PC-3 (cell line): ENCODE data around the gene EIF4E1B. TPM values are rescaled to one million over a fixed set of nuclear protein-coding genes. Genes with fewer than 3 reads are reported as not detected.

ENCODE experiments used
- ATAC-seq: fragments of 200-7000 bp; cut with Tn5 transposase; 2 replicates; pipeline ENCODE4 v1.9.1; 2020; ENCODE audit warnings: mild to moderate bottlenecking, moderate library complexity
- BruUV-seq: library from RNA; stranded (reverse); fragments of 400-500 nt; replicated peaks from 2 replicates; lab custom pipeline; 2021; lab: Mats Ljungman, UMichigan
- CTCF ChIA-PET: fragments of 300-600 bp; sonication (Branson Sonifier 250); formaldehyde crosslinking; loops from one replicate; lab custom pipeline; 2022; ENCODE audit warnings: antibody characterized with exemption; lab: Charles Lee
- POLR2A ChIA-PET: fragments of 300-600 bp; sonication (Branson Sonifier 250); formaldehyde crosslinking; loops from one replicate; lab custom pipeline; 2022; ENCODE audit warnings: antibody characterized with exemption; ENCODE audit not compliant: unreplicated experiment; lab: Charles Lee
- DNase-seq: peaks from one replicate; pipeline ENCODE4 v3.0.0-alpha.2; 2015
- H2AFZ ChIP-seq: fragments of 300-600 bp; sonication (generic); 2 replicates; pipeline ENCODE4 v1.6.0; 2016; ENCODE audit warnings: antibody characterized with exemption, low read length
- H3F3A ChIP-seq: fragments of 300-600 bp; sonication (generic); one replicate; pipeline ENCODE4 v1.6.0; 2017; ENCODE audit warnings: antibody characterized with exemption, low read length, control low read depth, mild to moderate bottlenecking; ENCODE audit not compliant: unreplicated experiment
- H3K27ac ChIP-seq: fragments of 300-600 bp; sonication (generic); 2 replicates; pipeline ENCODE4 v1.5.1; 2016; ENCODE audit warnings: mild to moderate bottlenecking, low read length
- H3K27me3 ChIP-seq: fragments of 300-600 bp; sonication (generic); 2 replicates; pipeline ENCODE4 v1.6.1; 2016; ENCODE audit warnings: low read length, mixed read lengths
- H3K36me3 ChIP-seq: fragments of 300-600 bp; sonication (generic); 2 replicates; pipeline ENCODE4 v1.6.1; 2016; ENCODE audit warnings: low read depth, mixed run types, low read length, mixed read lengths
- H3K4me1 ChIP-seq: fragments of 300-600 bp; sonication (generic); 2 replicates; pipeline ENCODE4 v1.5.1; 2016; ENCODE audit warnings: low read length; ENCODE audit not compliant: insufficient read depth
- H3K4me2 ChIP-seq: fragments of 300-600 bp; sonication (generic); 2 replicates; pipeline ENCODE4 v1.6.0; 2016; ENCODE audit warnings: low read length
- H3K4me3 ChIP-seq: fragments of 300-600 bp; sonication (generic); 2 replicates; pipeline ENCODE4 v1.5.1; 2016; ENCODE audit warnings: mild to moderate bottlenecking, low read length, mixed read lengths
- H3K79me2 ChIP-seq: fragments of 300-600 bp; sonication (generic); 2 replicates; pipeline ENCODE4 v1.6.1; 2017; ENCODE audit warnings: low read length, mixed read lengths
- H3K9ac ChIP-seq: fragments of 300-600 bp; sonication (generic); 2 replicates; pipeline ENCODE4 v1.6.0; 2016; ENCODE audit warnings: mild to moderate bottlenecking, low read length
- H3K9me2 ChIP-seq: fragments of 300-600 bp; sonication (generic); replicated peaks from 2 replicates; pipeline ENCODE4 v1.6.1; 2016; ENCODE audit warnings: mixed run types, low read length, mixed read lengths
- H3K9me3 ChIP-seq: fragments of 300-600 bp; sonication (generic); 2 replicates; pipeline ENCODE4 v1.6.1; 2016; ENCODE audit warnings: low read length, mixed read lengths
- H4K20me1 ChIP-seq: fragments of 300-600 bp; sonication (generic); 2 replicates; pipeline ENCODE4 v1.6.1; 2016; ENCODE audit warnings: low read length, mixed read lengths
- EZH2 ChIP-seq: fragments of 300-600 bp; sonication (generic); IDR thresholded peaks from one replicate; pipeline ENCODE4 v1.6.1; 2017; ENCODE audit warnings: antibody characterized with exemption, mild to moderate bottlenecking, low read length; ENCODE audit not compliant: unreplicated experiment
- EZH2phosphoT487 ChIP-seq: fragments of 300-600 bp; sonication (generic); IDR thresholded peaks from 2 replicates; pipeline ENCODE4 v1.6.1; 2018; ENCODE audit warnings: mild to moderate bottlenecking, antibody characterized with exemption, low read length, borderline replicate concordance
- intact Hi-C: fragments of 100-400 bp; cut with micrococcal nuclease; formaldehyde crosslinking; loops from 2 replicates; pipeline ENCODE4 v1.9.0; 2023
- total RNA-seq: library from RNA; depleted of rRNA; stranded (reverse); fragments of >200 nt; gene quantifications from 2 replicates; pipeline ENCODE4 v1.2.3, GENCODE V29; 2014
- TF ChIP-seq, protein P1 (sequence below): fragments of 300-600 bp; sonication (generic); conservative IDR thresholded peaks from 2 replicates; pipeline ENCODE4 v1.5.1; 2017; ENCODE audit warnings: antibody characterized with exemption, low read depth, mild to moderate bottlenecking, low read length

The EIF4E1B gene
- total RNA-seq, 1 experiment from 2014 or later, result not detected

DNA sequence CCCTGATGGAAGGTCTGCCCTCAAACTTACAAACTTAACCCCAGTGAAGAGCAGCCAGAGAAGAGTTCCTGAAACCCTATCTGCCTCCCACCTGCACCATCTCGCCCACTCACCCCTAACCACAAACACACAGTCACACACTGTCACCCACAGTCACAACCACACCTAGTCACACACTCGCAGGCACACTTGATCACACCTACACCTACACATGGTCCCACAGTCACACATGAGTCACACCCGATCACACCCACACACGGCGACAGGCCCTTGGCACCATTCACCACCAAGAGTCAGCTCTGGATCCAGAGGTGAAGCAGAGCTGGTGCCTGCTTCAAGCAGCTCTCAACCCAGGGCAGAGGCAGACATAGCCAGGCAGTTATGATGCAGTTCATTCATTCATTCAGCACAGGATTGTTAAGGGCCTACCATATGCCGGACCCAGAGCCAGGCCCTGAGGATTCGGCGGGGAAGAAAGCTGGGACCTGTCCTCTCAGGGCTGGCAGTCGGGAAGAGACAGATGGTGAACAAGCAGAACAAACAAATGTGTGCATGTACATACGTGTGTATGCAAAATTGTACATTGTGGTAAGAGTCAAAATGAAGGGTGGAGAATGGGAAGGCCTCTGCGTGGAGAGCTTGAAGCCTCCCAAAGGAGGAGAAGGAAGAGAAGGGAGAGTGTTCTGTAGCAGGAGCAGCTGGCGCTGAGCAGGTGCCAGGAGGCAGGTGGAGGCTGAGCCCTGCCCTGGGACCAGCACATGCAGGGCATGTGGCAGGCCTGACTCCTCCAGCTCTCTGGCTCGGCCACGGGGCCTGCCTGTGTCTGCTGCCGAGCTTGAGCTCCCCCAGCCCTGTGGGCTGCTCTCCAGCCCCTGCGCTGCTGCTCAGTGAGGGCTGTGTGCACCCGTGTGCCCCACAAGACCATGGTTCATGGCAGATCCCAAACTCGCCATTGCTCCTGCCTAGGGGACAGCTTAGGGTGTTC, 23.2 kb downstream of the EIF4E1B start:
- ATAC-seq, result peak; percentile 72

DNA sequence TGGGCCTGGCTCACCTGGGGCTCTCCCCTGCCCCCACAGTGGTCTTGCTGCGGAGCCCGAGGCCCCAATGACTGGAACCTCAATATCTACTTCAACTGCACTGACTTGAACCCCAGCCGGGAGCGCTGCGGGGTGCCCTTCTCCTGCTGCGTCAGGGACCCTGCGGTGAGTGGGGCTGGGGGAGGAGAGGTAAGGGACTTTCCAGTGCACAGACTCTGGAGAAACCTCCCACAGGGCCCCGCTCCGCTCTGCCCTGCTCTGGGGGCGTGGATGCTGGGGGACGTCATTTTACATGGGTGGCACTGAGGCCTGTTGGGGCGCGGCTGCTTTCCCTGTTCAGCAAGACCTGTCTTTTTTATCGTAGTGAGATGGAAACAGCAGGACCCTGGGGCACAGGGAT, 24.4 kb downstream of the EIF4E1B start:
- POLR2A ChIA-PET, result no interaction called here
- Histone ChIP-seq H2AFZ (no peak overlapping the region), H3K9me3 (no peaks in the 10 kb centered on the region), H3K4me3 (no peak overlapping the region), H3K9me2 (no peaks in the 10 kb centered on the region), H3K9ac (no peak overlapping the region), H3K4me1 (peaks cover 12% of the 10 kb centered on the region), H3F3A (peaks cover 5% of the 10 kb centered on the region), H3K27me3 (no peaks in the 10 kb centered on the region), H3K4me2 (no peak overlapping the region), H3K36me3 (no peaks in the 10 kb centered on the region; the same call in 1 of the 2 replicates), H4K20me1 (peaks cover 9% of the 10 kb centered on the region; the same call in 1 of the 2 replicates), H3K27ac (no peak overlapping the region), H3K79me2 (peaks cover 9% of the 10 kb centered on the region)
- intact Hi-C loops, result loop anchor here (5.0 kb wide), 1 partner anchor 457 kb away; no protein-coding TSS in a partner anchor
- no peak for DNase-seq
- BruUV-seq, result no TSS peak
- CTCF ChIA-PET, result no interaction called here
- ATAC-seq, result no peak
- TF ChIP-seq, protein P1, sequence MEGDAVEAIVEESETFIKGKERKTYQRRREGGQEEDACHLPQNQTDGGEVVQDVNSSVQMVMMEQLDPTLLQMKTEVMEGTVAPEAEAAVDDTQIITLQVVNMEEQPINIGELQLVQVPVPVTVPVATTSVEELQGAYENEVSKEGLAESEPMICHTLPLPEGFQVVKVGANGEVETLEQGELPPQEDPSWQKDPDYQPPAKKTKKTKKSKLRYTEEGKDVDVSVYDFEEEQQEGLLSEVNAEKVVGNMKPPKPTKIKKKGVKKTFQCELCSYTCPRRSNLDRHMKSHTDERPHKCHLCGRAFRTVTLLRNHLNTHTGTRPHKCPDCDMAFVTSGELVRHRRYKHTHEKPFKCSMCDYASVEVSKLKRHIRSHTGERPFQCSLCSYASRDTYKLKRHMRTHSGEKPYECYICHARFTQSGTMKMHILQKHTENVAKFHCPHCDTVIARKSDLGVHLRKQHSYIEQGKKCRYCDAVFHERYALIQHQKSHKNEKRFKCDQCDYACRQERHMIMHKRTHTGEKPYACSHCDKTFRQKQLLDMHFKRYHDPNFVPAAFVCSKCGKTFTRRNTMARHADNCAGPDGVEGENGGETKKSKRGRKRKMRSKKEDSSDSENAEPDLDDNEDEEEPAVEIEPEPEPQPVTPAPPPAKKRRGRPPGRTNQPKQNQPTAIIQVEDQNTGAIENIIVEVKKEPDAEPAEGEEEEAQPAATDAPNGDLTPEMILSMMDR, result no peak
- TF ChIP-seq EZH2phosphoT487 (no peak), EZH2 (no peak)

More for the DNA sequence above, 23.2 kb downstream of the EIF4E1B start:
- H3K79me2 ChIP-seq, result peaks cover 20% of the 10 kb centered on the region
- peaks cover 9% of the 10 kb centered on the region; the same call in 1 of the 2 replicates for H4K20me1 ChIP-seq
- H3K4me1 ChIP-seq, result peaks cover 16% of the 10 kb centered on the region
- H3K4me3 ChIP-seq, result no peak overlapping the region
- TF ChIP-seq, protein P1, result no peak
- TF ChIP-seq EZH2, result no peak
- TF ChIP-seq EZH2phosphoT487, result no peak
- H3K27ac ChIP-seq, result peak overlapping the region; percentile 14; the same call in 1 of the 2 replicates
- CTCF ChIA-PET, result no interaction called here
- no peaks in the 10 kb centered on the region for H3K9me2 ChIP-seq
- no peaks in the 10 kb centered on the region for H3K9me3 ChIP-seq
- H3F3A ChIP-seq, result peaks cover 5% of the 10 kb centered on the region
- POLR2A ChIA-PET, result interaction anchor here (0.6 kb wide), 1 partner anchor 158 kb away, joined by 3 read pairs; no protein-coding TSS in a partner anchor
- no peaks in the 10 kb centered on the region; the same call in 1 of the 2 replicates for H3K36me3 ChIP-seq
- H3K27me3 ChIP-seq, result no peaks in the 10 kb centered on the region
- DNase-seq, result peak; percentile 58
- no peak overlapping the region for H3K9ac ChIP-seq
- no peak overlapping the region for H2AFZ ChIP-seq
- BruUV-seq, result no TSS peak
- no peak overlapping the region for H3K4me2 ChIP-seq
- intact Hi-C loops, result no loop called here
